ENCODE measurements around the gene IQGAP1. TPM values are rescaled to one million over a fixed set of nuclear protein-coding genes. Genes with fewer than 3 reads are reported as not detected.

The IQGAP1 gene
- total RNA-seq, 1 donor from 2014 or later: 171 TPM

GRCh38 chr15:90367576-90367975 is 20.5 kb upstream of the IQGAP1 start:
- DNase-seq: no peak

- no peak for DNase-seq
Observed at GRCh38 chr15:90375071-90375470, 13.0 kb upstream of the IQGAP1 start.

- no peak for DNase-seq
Observed at GRCh38 chr15:90376789-90377188, 11.3 kb upstream of the IQGAP1 start.

GRCh38 chr15:90379263-90379662 is 8.8 kb upstream of the IQGAP1 start:
- no peak for DNase-seq

GRCh38 chr15:90381515-90381914 is 6.5 kb upstream of the IQGAP1 start:
- no peak for DNase-seq

- DNase-seq: no peak
Observed at GRCh38 chr15:90382320-90382719, 5.7 kb upstream of the IQGAP1 start.

GRCh38 chr15:90386221-90386620 is 1.8 kb upstream of the IQGAP1 start:
- DNase-seq: no peak

GRCh38 chr15:90388462-90389380 is 679 bp downstream of the IQGAP1 start:
- peak; percentile 73 for DNase-seq

GRCh38 chr15:90389513-90389912 is 1.5 kb downstream of the IQGAP1 start:
- no peak for DNase-seq

GRCh38 chr15:90393040-90393439 is 5.0 kb downstream of the IQGAP1 start:
- no peak for DNase-seq

GRCh38 chr15:90394074-90394473 is 6.0 kb downstream of the IQGAP1 start:
- DNase-seq: no peak

GRCh38 chr15:90394748-90395442 is 6.9 kb downstream of the IQGAP1 start:
- DNase-seq: no peak

- DNase-seq: no peak
Observed at GRCh38 chr15:90396321-90396720, 8.3 kb downstream of the IQGAP1 start.

- DNase-seq: no peak
Observed at GRCh38 chr15:90400005-90400758, 12.1 kb downstream of the IQGAP1 start.

GRCh38 chr15:90400759-90401314 is 12.8 kb downstream of the IQGAP1 start:
- DNase-seq: peak; percentile 93

- no peak for DNase-seq
Observed at GRCh38 chr15:90401495-90401894, 13.5 kb downstream of the IQGAP1 start.

- peak; percentile 92 for DNase-seq
Observed at GRCh38 chr15:90402223-90402622, 14.2 kb downstream of the IQGAP1 start.

GRCh38 chr15:90402767-90403166 is 14.7 kb downstream of the IQGAP1 start:
- no peak for DNase-seq

- no peak for DNase-seq
Observed at GRCh38 chr15:90405055-90405607, 17.1 kb downstream of the IQGAP1 start.

GRCh38 chr15:90407336-90407735 is 19.3 kb downstream of the IQGAP1 start:
- DNase-seq: no peak

GRCh38 chr15:90407871-90408317 is 19.9 kb downstream of the IQGAP1 start:
- no peak for DNase-seq

GRCh38 chr15:90408657-90409056 is 20.6 kb downstream of the IQGAP1 start:
- DNase-seq: no peak
